Measurements from ENCODE around the gene PHTF1.

The PHTF1 gene

DNA sequence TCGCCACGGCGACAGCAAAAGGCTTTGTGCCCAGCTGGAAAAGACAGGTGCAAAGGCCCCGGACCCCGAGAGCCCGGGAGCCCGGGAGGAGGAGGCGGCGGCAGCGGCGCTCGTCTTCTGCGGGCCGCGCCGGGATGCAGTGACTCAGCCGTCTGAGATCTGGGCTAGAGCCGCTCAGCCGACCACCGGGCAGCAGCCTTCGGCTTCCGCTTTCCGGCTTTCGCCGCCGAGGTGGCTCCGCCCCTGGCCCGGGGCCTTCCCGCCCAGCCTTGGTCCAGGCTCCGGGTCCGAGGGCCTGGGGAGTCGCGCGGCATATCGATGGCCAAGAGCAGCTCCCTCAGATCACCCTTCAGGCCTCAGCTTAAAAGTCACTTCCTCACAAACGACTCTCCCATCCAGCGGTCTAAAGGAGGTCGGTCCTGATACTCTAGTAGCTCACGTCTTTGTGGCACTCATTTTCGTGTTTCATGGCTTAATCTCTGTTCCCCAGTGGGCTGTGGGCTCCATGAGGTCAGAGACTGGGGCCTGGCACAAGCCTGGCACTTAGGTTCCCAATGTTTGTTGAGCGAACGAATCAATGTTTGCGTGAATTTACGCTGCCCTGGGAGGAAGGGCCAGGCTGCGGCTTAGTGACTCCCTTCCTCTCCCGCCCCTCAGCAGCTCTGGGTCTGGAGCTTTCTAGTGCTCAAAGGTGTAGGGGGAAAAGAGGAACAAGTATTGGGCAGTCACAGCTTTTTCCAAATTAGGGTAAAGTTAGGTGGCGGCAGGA, at the start of gene PHTF1:
PHTF1 (minus strand) TSS at position 154 of the 769 bp plus-strand sequence. CDS start 783 bp downstream, outside the sequence.
- DNase-seq: peak; percentile 34

DNA sequence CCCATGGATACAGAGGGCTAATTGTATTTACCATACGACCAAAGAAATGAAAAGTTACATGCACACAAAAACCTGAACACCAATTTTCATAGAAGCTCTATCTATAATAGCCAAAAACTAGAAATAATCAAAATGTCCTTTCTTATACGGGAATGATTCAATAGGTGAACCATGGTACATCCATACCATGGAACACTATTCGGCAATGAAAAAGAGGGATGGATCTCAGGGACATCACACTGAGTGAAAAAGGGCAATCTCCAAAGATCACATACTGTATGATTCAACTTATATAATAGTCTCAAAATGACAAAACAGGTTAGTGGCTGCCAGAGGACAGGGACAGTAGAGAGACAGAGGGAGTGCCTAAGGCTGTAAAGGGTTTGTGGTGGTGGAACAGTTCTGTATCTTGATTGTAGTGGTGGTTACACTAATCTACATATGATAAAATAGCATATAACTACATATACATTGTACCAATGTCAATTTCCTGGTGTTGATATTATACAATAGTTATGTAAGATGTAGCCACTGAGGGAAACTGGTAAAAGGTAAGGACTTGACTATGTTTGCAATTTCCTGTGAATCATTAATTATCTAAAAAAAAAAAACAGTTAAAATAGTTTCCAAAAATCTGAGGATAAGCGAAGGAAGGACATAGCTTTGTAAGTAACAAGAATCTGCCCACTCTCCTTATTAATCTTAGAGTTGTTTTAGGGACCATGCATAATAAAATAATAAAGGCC, 49.3 kb upstream of the PHTF1 start:
- DNase-seq: no peak

DNA sequence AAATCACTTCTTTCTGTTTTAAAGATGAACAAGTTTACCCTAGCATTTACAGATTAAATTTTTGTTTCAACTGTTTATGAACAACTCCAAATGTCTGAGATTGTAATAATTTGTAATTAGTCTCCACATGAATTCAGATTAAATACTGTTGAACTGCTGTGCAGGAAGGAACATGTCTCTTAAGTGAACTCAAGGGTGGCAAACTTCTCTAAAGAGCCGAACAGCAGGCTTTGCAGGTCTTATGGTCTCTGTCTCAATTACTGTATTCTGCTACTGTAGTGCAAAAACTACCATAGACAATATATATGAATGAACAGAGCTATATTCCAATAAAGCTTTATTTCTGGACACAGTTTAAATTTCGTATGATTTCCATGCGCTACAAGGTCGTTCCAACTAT, 46.4 kb upstream of the PHTF1 start:
- DNase-seq: no peak

DNA sequence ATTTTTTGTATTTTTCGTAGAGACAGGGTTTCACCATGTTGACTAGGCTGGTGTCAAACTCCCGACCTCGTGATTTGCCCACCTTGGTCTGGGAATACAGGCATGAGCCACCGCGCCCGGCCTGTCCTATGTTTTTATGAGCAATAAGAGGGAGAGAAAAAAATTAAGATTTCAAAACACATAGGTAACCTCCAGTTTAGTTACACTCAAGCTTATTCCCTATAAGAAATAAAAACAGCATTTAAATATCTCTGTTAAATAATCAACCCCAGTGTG, 45.9 kb upstream of the PHTF1 start:
- DNase-seq: no peak

DNA sequence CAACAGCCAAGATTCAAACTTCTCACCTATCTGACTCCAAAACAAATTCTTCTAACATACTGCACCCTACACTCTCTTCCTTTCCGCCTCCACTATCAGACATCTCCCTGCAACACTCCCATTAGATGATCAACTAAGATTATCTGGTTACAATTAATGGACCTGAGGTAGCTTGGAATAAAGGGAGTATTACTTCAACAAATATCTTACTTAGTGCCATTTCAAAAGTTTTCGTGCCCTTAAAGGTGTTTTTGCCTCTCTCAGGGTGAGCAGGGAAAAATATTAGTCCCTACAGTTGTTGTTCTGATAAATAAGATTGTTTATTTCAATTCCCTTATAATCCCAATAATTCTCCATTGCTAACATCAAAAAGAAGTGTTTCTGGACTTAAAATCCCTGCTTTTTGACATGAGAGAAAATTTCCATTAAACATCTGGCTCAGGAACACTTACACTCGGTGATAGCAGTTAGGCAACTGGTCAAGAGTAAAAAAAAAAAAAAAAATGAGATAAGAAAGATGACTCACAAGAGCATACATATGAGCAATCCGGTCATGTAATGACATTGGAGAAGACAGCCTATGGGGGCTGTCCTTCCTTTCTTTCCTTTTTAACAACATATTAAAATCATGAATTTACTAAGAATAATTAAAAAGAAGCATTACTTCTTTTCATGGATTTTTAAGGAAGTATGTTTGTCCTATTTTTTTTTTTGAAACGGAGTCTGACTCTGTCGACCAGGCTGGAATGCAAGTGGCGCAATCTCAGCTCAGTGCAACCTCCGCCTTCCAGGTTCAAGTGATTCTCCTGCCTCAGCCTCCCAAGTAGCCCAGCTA, 45.4 kb upstream of the PHTF1 start:
- no peak for DNase-seq

DNA sequence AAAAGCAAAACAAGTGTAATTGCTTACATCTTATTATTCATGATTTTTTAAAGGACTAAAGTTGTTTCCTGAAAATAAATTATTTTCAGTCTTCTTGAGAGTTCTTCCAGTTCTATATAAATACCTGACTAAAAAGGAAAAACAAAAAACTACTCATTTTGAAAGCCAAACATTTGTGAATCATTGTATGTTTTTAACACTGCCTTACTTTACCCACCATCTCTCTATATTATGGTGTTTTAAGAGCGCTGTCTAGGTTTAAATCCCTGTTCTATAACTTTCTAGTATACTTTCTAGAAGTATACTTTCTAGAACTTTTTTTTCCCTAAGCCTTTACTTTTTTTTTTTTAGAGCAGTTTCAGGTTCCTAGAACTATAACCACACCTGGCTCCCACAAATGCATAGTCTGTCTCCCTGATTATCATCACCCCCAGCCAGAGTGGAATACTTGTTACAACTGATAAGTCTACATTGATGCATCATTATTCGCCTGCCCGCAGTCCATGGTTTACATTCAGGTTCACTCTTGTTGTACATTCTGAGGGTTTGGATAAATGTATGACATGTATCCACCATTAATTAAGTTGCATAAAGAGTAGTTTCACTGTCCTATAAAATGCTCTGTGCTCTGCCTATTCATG, 43.2 kb upstream of the PHTF1 start:
- DNase-seq: no peak

DNA sequence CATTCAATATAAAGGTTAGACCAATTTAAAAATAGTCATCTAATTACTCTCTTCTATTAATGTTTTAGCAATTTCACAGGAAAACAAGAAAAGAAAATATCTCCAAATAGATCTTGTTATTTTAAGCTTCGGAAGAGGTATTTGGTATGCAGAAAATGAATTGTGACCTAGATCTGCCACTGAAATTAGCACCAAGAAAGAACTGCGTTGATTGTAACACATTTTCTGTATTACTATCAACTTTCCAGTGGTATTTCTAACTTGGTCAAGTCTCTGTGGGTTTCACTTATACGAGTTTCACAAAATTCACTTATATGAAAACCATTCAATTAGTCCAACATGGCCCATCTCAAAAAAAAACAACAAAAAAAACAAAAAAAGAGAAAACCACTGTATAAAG, 41.2 kb upstream of the PHTF1 start:
- no peak for DNase-seq

DNA sequence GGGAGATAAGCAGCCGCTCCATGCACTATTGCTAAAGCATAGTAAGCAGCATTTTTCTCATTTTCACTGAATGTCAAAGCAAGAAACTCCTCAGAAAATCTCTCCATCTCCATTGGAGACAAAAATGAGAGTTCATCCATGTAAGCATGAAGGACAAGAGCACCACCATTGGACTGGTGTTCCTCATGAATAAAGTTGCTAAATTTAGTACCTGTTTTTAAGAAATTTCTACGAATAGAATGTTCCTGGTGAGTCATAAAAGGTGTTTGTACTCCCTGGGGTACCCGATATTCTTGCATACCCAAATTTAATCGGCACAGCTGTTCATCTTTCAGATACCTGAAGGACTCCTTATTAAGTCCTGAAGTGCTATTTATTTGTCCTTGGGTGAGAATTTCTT, 38.2 kb upstream of the PHTF1 start:
- DNase-seq: no peak

DNA sequence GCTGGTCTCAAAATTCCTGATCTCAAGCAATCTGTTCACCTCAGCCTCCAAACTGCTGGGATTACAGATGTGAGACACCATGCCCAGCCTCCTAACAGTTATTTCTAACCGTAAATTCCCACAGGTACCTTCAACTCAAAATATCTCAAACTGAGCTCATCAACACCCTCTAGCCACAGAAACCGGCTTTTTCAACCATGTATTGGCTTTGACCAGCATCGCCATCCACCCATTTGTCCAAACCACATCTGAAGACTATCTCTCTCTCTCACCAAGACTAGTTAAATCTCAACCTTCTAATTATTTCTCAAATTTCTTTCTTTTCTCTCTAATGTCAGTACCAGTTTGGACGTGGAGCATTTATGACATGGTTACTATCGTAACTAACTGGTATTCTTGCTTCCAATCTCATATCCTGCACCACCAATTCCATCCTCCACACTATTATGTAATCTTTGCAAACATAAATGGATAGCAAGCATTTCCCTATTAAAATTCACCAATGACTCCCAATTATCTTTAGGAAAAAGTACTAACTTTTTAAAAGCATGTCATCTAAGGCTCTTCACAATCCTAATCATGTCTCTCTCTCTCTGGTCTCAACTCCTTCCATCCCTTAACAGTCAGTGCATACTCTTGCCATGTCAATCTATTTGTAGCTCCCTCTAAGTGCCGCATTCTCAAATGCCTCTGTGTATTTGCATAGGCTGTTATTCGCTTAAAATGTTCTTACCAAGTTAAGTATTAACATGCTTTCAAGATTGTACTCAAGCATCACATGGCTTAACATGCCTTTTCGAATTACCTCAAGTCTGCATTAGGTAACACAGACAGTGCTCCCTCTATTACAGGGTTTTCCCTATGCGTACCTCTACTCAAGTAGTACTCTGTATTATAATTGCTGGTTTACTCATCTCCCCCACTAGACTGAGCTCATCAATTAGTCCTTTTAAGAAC, 34.9 kb upstream of the PHTF1 start:
- no peak for DNase-seq

DNA sequence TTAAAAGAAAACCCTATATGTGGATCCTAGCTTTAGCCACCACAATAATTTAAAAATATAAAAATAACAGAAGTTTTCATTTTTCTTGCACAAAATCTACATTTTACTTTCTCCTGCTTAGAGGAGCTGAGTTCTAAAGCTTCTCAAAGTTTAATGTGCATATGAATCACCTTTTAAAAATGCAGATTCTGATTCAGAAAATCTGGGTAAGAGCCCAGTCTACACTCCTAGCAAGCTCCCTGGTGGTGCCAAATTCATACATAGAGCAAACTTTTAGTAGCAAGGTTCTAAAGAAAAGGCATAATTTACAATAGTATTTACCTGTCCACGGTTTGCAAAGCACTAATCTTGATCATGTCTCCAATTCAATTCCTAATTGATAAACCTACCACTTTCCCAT, 33.7 kb upstream of the PHTF1 start:
- no peak for DNase-seq

DNA sequence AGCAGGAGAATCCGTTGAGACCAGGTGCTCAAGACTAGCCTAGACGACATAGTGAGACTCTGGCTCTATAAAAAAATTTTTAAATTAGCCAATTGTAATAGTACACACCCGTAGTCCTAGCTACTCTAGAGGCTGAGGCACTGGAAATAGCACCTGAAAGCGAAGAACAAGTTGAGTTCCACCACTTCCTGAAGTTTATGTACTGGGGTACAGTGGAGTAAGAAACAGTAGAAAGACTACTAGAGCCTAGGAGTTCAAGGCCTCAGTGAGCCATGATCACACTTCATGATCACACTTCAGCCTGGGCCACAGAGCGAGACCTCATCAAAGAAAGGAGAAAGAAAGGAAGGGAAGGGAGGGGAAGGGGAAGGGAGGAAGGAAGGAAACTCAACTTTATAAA, 33.2 kb upstream of the PHTF1 start:
- DNase-seq: no peak

DNA sequence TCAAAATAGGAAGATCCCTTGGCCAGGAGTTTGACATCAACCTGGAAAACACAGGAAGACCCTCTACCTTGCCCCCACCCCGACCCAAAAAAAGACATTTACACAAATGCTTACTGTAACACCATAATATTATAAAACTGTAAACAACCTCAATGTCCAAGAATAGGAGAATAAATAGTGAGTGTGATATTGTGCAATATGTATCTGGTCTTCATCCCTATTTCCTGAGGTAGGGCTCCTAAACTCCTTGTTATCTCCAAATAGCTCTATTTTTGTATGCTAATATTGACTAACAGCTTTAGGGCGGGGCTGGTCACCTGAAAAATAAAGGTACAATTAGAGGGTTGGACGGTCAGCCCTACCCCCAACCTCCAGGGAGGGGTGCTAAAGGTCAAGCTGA, 29.5 kb upstream of the PHTF1 start:
- DNase-seq: no peak

DNA sequence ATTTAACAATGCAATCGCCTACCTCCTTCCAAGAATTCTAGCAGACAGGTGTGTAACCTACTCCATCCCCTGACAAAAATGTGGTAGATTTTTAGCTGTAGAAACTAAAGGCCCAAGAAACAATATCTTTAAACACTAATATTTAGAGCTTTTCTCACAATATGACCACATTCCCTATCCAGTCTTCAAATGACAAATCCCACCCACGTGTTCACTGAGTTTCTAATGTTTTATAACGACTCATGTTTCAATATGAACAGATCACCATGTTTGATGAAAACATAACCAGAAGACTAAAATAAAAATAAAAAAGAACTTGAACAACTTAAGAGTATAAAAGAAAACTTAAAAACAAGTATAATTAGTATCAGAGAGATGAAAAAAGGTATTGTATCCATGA, 28.4 kb upstream of the PHTF1 start:
- no peak for DNase-seq

DNA sequence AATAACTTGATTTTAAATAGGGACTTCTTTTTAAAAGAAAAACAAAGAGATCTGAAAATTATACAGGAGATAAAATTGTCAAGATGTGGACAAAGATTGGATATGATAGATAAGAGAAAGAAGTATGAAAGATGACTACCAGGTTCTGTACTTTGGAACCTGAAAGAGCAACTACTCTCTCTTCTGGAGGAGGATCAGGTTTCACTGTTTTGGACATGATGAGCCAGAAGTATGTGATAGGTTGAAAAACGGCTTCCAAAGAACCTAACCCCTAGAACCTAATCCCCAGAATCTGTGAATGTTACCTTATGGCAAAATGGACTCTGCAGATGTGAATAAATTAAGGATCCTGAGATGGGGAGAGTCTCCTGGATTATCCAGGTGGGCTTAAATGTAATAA, 26.8 kb upstream of the PHTF1 start:
- no peak for DNase-seq

DNA sequence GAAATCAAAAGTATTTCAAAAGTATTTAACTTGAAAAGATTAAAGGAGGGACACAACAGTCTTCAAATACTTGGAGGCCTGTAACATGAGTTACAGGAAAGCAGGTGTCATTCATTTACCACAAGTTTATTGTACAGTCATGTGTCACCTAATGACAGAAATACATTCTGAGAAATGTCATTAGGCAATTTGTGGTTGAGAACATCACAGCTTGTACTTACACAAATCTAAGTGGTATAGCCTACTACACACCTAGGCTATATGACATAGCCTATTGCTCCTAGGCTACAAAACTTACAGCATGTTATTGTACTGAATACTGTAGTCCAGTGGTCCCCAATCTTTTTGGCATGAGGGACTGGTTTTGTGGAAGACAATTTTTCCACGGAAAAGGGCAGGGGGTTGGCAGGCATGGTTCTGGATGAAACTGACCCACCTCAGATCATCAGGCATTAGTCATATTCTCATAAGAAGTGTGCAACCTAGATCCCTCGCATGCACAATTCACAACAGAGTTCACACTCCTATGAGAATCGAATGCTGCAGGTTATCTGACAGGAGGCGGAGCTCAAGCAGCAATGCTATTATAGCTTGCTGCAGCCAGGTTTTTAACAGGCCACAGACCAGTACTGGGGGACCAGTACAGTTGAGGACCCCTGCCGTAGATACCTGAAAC, 25.0 kb upstream of the PHTF1 start:
- no peak for DNase-seq

DNA sequence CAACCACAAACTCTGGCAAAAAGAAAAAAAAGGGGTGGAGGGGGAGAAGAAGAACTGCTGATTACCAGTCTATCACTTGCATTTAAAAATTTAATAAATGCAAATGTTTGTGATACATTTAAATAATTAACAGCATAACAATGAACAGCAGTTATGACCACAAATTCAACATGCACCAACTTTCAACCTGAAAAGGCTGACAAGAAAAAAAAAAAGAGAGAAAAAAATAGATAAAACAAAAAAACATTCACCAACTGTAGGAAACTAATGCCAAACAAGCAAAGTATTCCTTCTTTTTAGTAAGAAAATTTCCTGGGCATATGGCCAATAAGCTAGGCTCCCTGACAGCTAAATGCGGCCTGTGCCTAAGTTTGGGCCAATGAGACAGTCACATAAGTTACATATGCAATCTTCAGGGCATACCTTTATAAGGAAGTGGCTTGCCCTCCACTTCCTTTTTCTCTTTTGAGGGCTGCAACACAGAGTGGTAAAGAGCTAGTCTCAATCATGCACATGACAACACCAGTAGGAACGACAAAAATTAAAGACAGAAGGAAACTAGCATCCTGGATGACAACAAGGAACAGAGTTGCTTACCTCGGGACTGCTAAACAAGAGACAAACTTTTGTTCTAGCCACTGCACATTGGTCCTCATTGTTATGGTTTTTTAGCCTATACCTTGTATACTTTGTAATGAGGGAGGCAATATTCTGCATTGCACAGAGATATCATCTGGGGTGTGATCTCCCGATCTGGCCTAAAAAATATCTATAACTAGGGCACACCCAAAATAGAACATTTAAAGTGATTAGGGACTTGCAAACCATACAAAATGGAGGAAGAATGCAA, 24.2 kb upstream of the PHTF1 start:
- no peak for DNase-seq

DNA sequence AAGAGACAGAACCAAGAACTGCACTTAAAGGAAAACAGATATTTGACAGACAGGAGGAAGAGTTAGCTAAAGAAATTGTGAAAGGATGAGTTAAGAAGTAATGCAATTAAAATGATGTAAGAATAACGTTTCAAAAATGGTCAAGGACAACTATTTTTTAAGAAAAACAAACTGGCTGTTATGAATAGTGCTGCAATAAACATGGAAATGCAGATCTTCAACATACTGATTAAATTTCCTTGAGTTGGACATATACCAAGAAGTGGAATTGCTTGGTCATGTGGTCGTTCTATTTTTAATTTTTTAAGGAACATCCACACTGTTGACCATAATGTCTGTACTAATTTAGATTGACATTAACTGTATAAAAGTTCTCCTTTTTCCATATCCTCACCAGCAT, 23.1 kb upstream of the PHTF1 start:
- DNase-seq: no peak

DNA sequence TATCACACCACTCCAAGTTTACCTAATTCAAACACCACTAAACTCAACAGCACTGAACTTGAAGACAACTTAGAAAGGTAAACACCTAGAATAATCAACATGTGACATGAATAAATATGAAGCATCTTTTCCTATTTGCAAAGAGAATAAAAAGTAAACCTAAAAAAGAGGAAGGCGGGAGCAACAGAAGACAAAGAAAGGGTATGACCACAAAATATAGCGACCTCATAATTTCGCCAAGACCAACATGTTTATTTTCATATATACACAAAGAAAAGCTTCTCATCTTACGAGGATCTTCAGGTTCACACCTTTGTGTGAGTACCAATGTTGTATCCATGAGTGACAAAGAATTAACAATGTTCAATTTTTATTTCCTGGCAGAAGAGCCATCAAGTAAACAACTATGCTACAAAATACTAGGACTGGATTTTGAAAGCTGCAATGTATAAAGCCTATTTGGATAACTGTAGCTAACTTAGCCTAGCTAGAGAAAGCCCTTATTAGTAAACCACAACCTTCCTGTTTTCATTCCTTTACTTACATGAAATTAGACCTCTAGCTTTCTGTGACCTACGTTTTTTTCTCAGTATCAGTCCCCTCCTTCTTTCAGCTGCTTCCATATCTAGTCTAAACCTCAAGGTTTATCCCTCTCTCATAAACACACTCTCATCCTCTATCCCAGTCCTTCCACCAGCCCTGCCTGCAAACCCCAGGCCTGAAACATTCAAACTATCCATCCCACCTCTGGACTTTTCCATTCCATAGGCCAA, 21.3 kb upstream of the PHTF1 start:
- DNase-seq: no peak

DNA sequence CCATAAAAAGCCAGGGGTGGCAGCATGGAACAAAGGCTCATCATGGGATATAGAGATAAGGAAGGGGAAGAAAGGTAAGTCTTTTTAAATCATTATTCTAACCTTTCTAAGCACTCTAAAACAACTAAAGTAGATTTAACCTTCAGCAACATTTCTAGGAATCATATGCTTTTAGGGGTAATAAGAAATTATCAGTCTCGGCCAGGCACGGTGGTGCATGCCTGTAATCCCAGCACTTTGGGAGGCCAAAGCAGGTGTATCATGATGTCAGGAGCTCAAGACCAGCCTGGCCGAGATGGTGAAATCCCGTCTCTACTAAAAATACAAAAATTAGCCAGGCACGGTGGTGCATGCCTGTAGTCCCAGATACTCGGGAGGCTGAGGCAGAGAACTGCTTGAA, 20.3 kb upstream of the PHTF1 start:
- DNase-seq: no peak

DNA sequence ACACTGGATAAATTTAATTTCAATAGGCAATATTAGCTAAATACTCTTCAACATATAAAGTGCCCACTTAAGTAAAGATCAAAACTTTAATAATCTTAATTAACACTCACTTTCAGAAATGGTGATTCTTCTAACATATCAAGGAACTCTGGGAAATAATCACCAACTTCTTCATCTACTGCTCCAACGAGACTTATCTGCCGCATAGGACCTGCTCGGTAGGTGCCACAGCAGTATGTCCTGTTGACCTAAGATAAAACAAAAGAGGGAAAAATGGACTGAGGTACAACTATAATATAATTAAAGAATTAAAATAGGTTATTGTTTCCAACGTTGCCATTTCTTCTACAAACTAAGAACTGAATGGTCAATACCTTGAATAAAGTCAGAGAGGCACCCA, 18.3 kb upstream of the PHTF1 start:
- no peak for DNase-seq

Measured in SHP77 treated with DMSO at 0.1 percent for 48 hours (cell line).